ENCODE measurements around the gene ROCK2. TPM values are rescaled to one million over a fixed set of nuclear protein-coding genes. Genes with fewer than 3 reads are reported as not detected.

The ROCK2 gene
- total RNA-seq, 2 experiments from 2014 or later = 19.1 to 20.5 TPM

DNA sequence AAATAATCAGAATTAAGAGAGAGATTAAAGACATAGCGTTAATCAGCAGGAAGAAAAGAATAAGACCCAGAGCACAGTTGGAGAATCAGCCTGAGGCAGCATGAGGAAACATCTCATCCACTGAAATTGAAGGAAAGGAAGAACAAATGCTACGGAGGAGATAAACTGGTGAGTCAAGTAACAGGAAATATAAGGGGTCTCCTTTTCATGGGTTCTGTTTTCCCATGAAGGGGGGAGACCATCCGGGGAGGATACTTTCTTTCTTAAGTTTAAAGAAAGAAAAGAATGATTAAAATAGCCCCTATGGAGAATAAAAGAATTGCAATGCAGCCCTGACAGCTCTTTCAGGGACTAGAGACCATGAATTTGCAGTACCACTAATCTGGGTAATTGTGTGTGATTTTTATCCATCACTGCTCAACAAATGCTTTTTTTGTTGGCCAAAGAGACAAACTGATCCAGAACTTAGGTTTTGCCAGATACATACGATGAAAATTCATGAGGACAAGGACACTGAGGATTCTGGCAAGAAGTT lies 17.7 kb downstream of the ROCK2 start:
- POLR2A ChIA-PET = no interaction called here
- CTCF ChIA-PET = no interaction called here
- H3K4me3 Mint-ChIP-seq = no peak overlapping the region

GRCh38 chr2:11325961-11326676 lies 18.3 kb downstream of the ROCK2 start:
- POLR2A ChIA-PET = no interaction called here
- Mint-ChIP-seq H3K9me3 (no peaks in the 10 kb centered on the region), H3K4me1 (peaks cover 2% of the 10 kb centered on the region), H3K27ac (no peak overlapping the region), H3K36me3 (ENCODE audit: low read depth) (peaks cover 2% of the 10 kb centered on the region), H3K4me3 (no peak overlapping the region), H3K27me3 (no peaks in the 10 kb centered on the region)
- CTCF ChIA-PET = no interaction called here
- no peak for DNase-seq

More for the DNA sequence above, 17.7 kb downstream of the ROCK2 start:
- H3K27me3 Mint-ChIP-seq = no peaks in the 10 kb centered on the region
- H3K4me1 Mint-ChIP-seq = peaks cover 2% of the 10 kb centered on the region
- H3K27ac Mint-ChIP-seq = no peak overlapping the region
- peaks cover 2% of the 10 kb centered on the region for H3K36me3 Mint-ChIP-seq (ENCODE audit: low read depth)
- no peak for DNase-seq
- no peaks in the 10 kb centered on the region for H3K9me3 Mint-ChIP-seq

DNA sequence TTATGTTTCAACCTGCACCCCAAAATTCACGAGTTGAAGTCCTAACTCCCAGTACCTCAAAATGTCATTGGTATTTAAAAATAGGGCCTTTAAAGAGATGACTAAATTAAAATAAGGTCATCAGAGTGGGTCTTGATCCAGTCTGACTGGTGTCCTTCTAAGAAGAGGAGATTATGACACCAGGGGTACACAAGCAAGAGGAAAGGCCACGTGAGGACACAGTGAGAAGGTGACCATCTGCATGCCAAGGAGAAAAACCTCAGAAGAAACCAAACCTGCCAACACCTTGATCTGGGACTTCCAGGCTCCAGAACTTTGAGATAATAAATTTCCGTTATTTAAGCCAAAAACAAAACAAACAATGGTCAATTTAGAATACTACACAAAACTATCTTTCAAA lies 22.6 kb downstream of the ROCK2 start:
- ChIA-PET CTCF (no interaction called here), POLR2A (no interaction called here)
- H3K9me3 Mint-ChIP-seq = peaks cover 2% of the 10 kb centered on the region
- H3K36me3 Mint-ChIP-seq (ENCODE audit: low read depth) = peaks cover 5% of the 10 kb centered on the region
- H3K27ac Mint-ChIP-seq = no peak overlapping the region
- DNase-seq = no peak
- no peak overlapping the region for H3K4me3 Mint-ChIP-seq
- no peaks in the 10 kb centered on the region for H3K4me1 Mint-ChIP-seq
- no peaks in the 10 kb centered on the region for H3K27me3 Mint-ChIP-seq

- no peak overlapping the region for H3K4me3 Mint-ChIP-seq
- ChIA-PET CTCF (interaction anchor here (0.6 to 0.7 kb wide), 2 partner anchors 85 to 1187 kb away, joined by 3 read pairs; no protein-coding TSS in a partner anchor), POLR2A (no interaction called here)
- peaks cover 2% of the 10 kb centered on the region for H3K9me3 Mint-ChIP-seq
- H3K4me1 Mint-ChIP-seq = no peaks in the 10 kb centered on the region
- no peaks in the 10 kb centered on the region for H3K27me3 Mint-ChIP-seq
- H3K27ac Mint-ChIP-seq = no peak overlapping the region
- peaks cover 5% of the 10 kb centered on the region for H3K36me3 Mint-ChIP-seq (ENCODE audit: low read depth)
- DNase-seq = no peak
These were observed 23.5 kb downstream of the ROCK2 start for GRCh38 chr2:11320698-11321492.

GRCh38 chr2:11319939-11320338 lies 24.5 kb downstream of the ROCK2 start:
- CTCF ChIA-PET = no interaction called here
- Mint-ChIP-seq H3K27me3 (no peaks in the 10 kb centered on the region), H3K27ac (no peak overlapping the region), H3K4me1 (no peaks in the 10 kb centered on the region), H3K4me3 (no peak overlapping the region), H3K36me3 (ENCODE audit: low read depth) (peaks cover 5% of the 10 kb centered on the region), H3K9me3 (peaks cover 2% of the 10 kb centered on the region)
- DNase-seq = no peak
- POLR2A ChIA-PET = no interaction called here

DNA sequence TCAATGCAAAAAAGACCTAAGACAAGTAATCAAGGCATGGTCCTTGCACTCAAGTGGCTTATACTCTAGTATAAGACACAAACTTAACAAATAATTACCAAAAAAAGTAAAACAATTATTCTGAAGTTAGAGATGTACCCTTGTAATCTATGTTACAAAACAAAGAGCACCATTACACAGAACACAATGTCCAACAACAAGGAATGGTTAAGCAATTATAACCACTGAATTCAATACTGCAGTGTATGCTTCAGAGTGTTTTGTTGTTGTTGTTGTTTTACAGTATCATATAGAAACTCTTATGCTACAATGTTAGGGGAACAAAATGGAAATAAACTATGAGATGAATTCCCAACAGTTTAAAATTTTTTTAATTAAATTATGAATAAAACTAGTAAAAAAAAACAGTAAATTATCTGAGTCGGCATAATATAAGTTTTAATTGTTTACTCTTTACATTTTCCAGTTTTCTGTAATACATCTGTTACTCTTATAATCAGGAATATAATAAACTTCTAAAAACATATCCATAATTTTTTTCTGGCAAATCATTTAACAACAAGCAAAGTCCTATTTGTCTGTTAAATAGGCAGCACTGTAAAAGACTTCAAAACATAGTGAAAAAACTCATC lies 29.2 kb downstream of the ROCK2 start:
- H3K27me3 Mint-ChIP-seq = no peaks in the 10 kb centered on the region
- H3K4me1 Mint-ChIP-seq = no peaks in the 10 kb centered on the region
- no peak for DNase-seq
- no peak overlapping the region for H3K27ac Mint-ChIP-seq
- peaks cover 5% of the 10 kb centered on the region for H3K36me3 Mint-ChIP-seq (ENCODE audit: low read depth)
- POLR2A ChIA-PET = no interaction called here
- CTCF ChIA-PET = no interaction called here
- no peak overlapping the region for H3K4me3 Mint-ChIP-seq
- peaks cover 2% of the 10 kb centered on the region for H3K9me3 Mint-ChIP-seq

DNA sequence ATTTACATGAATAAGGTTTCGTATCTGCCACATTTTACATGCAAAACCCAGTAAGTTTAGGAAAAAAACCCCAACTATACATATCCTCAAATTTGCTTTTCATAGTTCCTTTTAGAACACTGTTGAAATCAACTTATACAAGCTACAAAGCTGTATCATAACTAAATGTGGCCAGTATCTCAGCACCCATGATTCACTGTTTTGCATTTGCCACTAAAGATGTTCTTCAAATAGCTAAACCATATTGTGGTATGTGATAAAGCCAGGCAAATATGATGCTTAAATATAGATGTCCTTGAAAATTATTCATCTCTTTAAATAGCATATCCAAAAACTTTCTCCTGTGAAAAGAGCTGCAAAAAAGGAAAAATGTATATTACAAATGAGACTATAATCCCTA lies 29.9 kb downstream of the ROCK2 start:
- no peak for DNase-seq
- H3K36me3 Mint-ChIP-seq (ENCODE audit: low read depth) = peaks cover 5% of the 10 kb centered on the region
- H3K9me3 Mint-ChIP-seq = peaks cover 2% of the 10 kb centered on the region
- no peaks in the 10 kb centered on the region for H3K4me1 Mint-ChIP-seq
- no peaks in the 10 kb centered on the region for H3K27me3 Mint-ChIP-seq
- H3K4me3 Mint-ChIP-seq = no peak overlapping the region
- no peak overlapping the region for H3K27ac Mint-ChIP-seq
- POLR2A ChIA-PET = no interaction called here
- CTCF ChIA-PET = no interaction called here

- no peaks in the 10 kb centered on the region for H3K9me3 Mint-ChIP-seq
- no peak for DNase-seq
- no peaks in the 10 kb centered on the region for H3K27me3 Mint-ChIP-seq
- ChIA-PET CTCF (no interaction called here), POLR2A (no interaction called here)
- no peak overlapping the region for H3K27ac Mint-ChIP-seq
- no peaks in the 10 kb centered on the region for H3K4me1 Mint-ChIP-seq
- no peak overlapping the region for H3K4me3 Mint-ChIP-seq
- no peaks in the 10 kb centered on the region for H3K36me3 Mint-ChIP-seq (ENCODE audit: low read depth)
These were observed 31.5 kb downstream of the ROCK2 start for GRCh38 chr2:11312770-11313471.

- H3K4me3 Mint-ChIP-seq = no peak overlapping the region
- no peaks in the 10 kb centered on the region for H3K36me3 Mint-ChIP-seq (ENCODE audit: low read depth)
- H3K27ac Mint-ChIP-seq = no peak overlapping the region
- H3K27me3 Mint-ChIP-seq = no peaks in the 10 kb centered on the region
- CTCF ChIA-PET = no interaction called here
- DNase-seq = no peak
- POLR2A ChIA-PET = no interaction called here
- H3K4me1 Mint-ChIP-seq = no peaks in the 10 kb centered on the region
- no peaks in the 10 kb centered on the region for H3K9me3 Mint-ChIP-seq
These were observed 32.9 kb downstream of the ROCK2 start for GRCh38 chr2:11311543-11311942.

DNA sequence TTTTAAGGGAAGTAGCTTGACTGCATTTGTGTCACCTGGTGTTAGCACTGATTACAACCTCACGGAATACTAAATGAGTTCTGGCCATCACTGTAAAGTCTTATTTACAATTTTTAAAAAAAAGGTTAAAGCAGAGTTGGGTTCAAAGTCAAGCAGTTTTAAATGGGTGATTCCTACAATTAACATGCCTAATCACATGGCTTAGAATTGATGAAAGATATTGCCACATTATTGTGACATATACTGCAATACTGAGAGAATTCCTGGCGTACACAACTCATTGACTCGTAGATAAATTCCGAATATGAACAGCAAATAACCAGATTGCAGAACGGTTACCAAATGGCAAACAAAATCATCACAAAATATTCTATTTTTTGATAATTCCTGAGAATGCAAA lies 34.2 kb downstream of the ROCK2 start:
- no peak overlapping the region for H3K4me3 Mint-ChIP-seq
- H3K27me3 Mint-ChIP-seq = no peaks in the 10 kb centered on the region
- no peak overlapping the region for H3K27ac Mint-ChIP-seq
- CTCF ChIA-PET = interaction anchor here (0.6 kb wide), 1 partner anchor 179 kb away, joined by 3 read pairs; no protein-coding TSS in a partner anchor
- no peaks in the 10 kb centered on the region for H3K36me3 Mint-ChIP-seq (ENCODE audit: low read depth)
- POLR2A ChIA-PET = no interaction called here
- H3K9me3 Mint-ChIP-seq = no peaks in the 10 kb centered on the region
- H3K4me1 Mint-ChIP-seq = no peaks in the 10 kb centered on the region
- DNase-seq = no peak

DNA sequence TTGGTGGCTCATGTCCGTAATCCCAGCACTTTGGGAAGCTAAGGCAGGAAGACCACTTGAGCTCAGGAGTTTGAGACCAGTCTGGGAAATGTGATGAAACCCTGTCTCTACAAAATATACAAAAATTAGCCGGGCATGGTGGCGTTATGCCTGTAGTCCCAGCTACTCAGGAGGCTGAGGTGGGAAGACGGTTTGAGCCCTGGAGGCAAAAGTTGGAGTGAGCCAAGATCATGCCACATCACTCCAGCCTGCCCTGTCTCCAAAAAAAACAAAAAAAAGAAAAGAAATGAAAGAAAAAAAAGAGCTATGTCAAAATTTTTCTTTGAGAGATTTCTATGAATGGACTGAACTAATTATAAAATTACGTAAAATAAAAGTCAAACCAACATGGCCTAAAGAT lies 34.7 kb downstream of the ROCK2 start:
- Mint-ChIP-seq H3K27me3 (no peaks in the 10 kb centered on the region), H3K36me3 (ENCODE audit: low read depth) (no peaks in the 10 kb centered on the region), H3K4me1 (no peaks in the 10 kb centered on the region), H3K27ac (no peak overlapping the region), H3K9me3 (no peaks in the 10 kb centered on the region), H3K4me3 (no peak overlapping the region)
- CTCF ChIA-PET = interaction anchor here (0.6 kb wide), 1 partner anchor 179 kb away, joined by 3 read pairs; no protein-coding TSS in a partner anchor
- DNase-seq = no peak
- POLR2A ChIA-PET = no interaction called here

DNA sequence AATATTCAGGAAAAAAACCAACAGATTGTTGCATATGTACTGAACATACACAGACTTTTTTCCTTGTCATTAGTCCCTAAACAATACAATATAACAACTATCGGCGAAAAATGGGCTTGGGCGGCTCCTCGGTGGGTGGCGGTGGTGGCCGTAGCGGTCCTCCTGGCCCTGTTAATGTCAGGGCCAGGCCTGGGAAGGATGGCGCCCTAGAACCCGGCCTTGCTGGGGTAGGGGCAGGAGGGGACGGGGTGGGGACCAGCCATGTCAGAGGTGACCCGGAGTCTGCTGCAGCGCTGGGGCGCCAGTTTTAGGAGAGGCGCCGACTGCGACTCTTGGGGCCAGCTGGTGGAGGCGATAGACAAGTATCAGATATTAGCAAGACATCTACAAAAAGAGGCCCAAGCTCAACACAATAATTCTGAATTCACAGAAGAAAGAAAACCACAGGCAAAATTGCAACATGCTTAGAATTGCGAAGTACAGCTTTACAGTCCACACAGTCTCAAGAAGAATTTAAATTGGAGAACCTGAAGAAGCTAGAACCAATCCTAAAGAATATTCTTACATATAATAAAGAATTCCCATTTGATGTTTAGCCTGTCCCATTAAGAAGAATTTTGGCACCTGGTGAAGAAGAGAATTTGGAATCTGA lies 36.5 kb downstream of the ROCK2 start:
- Mint-ChIP-seq H3K4me3 (no peak overlapping the region), H3K27ac (no peak overlapping the region), H3K4me1 (no peaks in the 10 kb centered on the region), H3K9me3 (no peaks in the 10 kb centered on the region), H3K27me3 (no peaks in the 10 kb centered on the region), H3K36me3 (ENCODE audit: low read depth) (no peaks in the 10 kb centered on the region)
- no peak for DNase-seq
- CTCF ChIA-PET = no interaction called here
- POLR2A ChIA-PET = no interaction called here
